ENCODE results near the gene SHE.

SHE gene

DNA sequence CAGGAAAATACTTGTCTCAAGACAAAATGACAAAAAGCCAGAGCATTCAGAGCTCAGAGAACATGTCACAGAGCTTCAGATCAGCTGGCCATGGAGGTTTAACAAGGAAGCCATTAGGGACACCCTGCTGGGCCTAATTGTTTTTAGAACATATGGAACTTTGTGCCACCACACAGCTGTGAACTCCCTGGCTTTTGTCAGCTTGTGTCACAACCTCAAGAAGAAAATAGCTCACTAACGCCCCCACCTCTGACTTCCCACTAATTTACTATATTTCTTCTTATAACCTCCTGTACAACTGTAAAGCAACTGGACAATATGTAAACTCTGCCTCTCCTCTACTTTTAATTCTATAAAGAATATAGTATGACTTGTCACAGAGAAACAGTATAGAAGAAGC is 21.2 kb downstream of the SHE start:
- in situ Hi-C loops (cut with MboI; ENCODE audit: low sequenced_read_pairs): no loop called here

DNA sequence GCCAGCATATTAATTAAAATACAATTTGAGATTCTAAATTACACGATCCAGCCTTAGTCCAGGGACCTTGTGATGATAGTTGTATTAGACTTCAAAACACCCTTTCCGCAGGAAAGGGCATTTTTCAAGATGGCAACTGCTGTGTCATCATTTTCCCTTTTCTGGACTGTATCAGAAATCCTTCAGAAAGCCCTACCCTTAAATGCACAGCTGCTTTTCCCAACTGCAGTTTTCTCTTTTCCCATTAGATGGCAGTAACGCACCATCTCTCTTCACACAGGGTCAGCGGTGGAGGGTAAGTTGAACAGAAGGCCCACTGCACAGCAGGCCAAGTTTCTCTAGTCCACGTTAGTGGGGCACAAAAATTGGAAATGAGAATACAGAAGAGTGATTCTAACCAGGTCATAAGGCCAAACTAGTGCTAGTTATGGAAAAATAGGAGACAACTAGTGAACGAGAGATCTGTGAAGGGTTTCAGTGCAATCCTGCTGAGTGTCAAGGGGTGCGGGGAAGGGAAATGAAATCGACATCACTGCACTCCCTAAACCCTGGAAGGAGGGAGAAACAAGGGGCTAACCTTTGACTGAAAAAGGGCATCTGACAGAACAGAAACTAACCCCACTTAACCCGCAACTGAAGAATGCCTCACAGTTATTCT is 22.3 kb downstream of the SHE start:
- in situ Hi-C loops (cut with MboI; ENCODE audit: low sequenced_read_pairs): no loop called here

DNA sequence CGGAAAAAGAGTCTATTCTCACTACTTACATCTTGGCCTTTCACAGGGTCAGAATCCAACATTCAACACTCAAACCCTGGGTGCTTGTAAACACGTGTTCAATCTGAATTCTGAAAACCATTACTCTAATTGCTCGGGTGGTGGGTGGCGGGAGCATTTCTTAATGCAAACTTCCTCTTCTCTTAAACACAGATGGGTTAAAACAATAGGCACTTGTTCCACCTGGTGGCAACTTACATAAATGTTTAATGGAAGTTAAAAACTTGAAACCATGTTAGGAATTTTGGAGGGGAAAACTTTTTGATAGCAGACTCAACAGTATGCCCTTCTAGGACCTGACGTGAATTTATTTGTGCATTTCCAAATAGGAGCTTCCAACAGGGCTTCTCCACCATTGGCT is 23.6 kb downstream of the SHE start:
- in situ Hi-C loops (cut with MboI; ENCODE audit: low sequenced_read_pairs): no loop called here

DNA sequence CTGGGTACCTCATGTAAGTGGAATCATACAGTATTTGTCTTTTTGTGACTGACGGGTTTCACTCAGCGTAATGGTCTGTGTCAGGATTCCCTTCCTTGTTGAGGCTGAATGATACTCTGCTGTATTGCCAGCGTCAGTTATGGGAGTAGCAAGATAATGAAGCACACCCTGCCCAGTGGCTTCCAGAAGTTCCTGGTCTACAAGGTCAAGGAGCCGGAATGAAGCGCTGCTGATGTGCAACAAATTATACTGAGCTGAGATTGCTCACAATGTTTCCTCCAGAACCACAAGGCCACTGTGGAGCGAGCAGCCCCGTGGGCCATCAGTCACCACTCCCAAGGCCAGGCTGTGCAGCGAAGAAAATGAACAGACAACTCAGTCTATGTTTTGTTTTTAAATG is 24.2 kb downstream of the SHE start:
- in situ Hi-C loops (cut with MboI; ENCODE audit: low sequenced_read_pairs): no loop called here

GRCh38 chr1:154476791-154477190 is 25.4 kb downstream of the SHE start:
- in situ Hi-C loops (cut with MboI; ENCODE audit: low sequenced_read_pairs): no loop called here

GRCh38 chr1:154474802-154475201 is 27.4 kb downstream of the SHE start:
- in situ Hi-C loops (cut with MboI; ENCODE audit: low sequenced_read_pairs): no loop called here

DNA sequence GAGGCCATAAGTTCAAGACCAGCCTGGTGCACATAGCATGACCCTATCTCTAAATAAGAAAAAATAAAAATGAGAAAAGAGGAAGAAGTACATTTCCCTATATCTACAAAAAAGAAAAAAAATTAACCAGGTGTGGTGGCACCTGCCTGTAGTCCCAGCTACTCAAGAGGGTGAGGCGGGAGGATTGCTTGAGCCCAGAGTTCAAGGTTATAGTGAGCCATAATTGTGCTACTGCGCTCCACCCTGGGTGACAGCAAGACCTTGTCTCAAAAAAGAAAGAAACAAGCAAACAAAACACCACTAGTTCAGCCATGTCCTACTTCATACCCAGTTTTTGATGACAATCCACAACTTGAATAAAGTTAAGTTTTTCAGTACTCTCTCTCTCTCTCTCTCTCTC is 30.9 kb downstream of the SHE start:
- in situ Hi-C loops (cut with MboI; ENCODE audit: low sequenced_read_pairs): no loop called here

DNA sequence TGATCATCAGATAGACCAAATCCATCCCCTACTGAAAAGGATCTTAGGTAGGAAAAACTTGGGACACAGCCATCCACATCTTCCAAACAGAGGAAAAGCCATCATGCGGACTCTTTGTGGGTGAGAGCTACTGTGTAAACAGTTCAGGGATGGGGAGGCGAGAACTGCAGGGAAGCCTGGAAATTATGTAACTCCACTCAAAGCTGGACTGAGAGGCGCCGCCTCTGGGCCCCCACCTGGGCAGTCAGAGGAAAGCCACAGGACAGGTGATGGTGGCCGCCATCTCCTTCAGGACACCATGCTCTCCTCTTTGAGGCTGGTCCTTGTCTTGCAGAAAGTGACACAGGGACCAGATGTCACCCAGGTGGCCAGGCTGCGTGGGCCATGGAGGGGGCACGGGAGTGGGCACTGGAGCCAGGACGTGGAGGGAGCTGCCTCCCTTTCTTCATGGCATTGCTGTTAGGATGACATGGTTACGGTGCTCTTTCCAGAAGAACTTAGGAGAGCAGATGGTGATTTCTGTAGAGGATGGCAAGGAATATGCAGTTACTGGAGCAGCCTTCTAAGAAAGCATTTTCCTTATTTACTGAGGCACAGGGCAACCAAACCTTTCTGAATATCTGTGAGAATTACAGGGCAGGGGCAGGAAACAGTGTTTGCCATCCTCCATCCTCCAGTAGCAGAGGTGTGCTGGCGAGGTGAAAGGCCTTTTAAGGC is 32.2 kb downstream of the SHE start:
- in situ Hi-C loops (cut with MboI; ENCODE audit: low sequenced_read_pairs): no loop called here

DNA sequence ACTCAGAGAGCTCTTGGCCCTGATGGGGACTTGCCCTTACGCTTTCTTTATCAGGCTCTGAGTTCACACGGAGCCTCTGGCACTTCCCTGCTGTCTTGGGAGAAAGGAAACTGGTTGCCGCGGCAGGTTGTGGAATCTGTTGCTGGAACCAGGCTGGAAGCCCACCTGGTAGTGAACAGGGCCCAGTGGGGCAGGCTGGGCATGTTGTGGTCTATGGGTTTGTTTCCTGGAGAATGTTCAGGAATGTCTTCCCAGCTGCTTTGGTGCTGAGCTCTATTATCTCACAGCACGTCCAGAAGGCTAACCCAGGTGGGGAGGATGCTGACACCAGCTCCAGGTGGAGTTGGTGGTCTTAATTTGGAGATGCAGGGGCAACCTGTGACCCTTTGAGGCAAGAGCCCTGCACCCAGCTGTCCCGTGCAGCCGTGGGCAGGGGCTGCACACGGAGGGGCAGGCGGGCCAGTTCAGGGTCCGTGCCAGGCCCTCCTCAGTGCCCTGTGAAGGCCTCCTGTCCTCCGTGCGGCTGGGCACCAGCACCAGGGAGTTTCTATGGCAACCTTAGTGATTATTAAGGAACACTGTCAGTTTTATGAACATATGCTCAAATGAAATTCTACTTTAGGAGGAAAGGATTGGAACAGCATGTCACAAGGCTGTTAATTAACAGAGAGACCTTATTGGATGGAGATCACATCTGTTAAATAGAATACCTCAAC is 33.5 kb downstream of the SHE start:
- in situ Hi-C loops (cut with MboI; ENCODE audit: low sequenced_read_pairs): no loop called here

DNA sequence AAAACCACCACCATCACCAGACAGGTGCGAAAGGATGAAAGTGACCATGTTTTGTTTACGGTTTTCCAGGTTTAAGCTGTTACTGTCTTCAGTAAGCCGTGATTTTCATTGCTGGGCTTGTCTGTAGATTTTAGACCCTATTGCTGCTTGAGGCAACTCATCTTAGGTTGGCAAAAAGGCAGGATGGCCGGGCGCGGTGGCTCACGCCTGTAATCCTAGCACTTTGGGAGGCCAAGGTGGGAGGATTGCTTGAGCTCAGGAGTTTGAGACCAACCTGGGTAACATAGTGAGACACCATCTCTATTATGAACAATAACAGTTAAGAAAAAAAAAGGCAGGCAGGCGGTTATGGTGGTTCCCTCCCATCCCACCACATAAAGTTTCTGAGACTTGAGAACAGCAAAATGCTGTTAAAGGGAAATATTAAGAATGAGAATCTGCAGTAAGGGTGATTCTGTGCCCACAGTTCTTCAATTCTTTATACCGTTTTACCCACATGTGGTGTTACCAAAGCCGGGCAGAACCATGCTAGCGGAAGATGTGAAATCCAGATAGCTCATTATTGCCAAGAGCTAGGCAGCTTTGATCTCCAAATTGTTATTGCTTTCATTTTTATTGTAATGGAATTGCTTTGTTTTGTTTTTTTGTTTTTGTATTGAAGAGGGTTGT is 34.6 kb downstream of the SHE start:
- in situ Hi-C loops (cut with MboI; ENCODE audit: low sequenced_read_pairs): no loop called here

DNA sequence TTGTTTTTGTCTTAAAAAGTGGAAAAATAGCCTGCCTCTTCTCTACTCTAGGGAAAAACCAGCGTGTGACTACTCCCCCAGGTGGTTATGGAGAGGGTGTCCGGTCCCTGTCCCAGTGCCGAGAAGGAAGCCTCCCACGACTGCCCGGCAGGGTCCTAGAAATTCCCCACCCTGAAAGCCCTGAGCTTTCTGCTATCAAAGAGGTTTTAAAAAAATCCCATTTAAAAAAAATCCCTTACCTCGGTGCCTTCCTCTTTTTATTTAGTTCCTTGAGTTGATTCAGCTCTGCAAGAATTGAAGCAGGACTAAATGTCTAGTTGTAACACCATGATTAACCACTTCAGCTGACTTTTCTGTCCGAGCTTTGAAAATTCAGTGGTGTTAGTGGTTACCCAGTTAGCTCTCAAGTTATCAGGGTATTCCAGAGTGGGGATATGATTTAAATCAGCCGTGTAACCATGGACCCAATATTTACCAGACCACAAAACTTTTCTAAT is 35.2 kb downstream of the SHE start:
- in situ Hi-C loops (cut with MboI; ENCODE audit: low sequenced_read_pairs): no loop called here

GRCh38 chr1:154466206-154466605 is 36.0 kb downstream of the SHE start:
- in situ Hi-C loops (cut with MboI; ENCODE audit: low sequenced_read_pairs): no loop called here

DNA sequence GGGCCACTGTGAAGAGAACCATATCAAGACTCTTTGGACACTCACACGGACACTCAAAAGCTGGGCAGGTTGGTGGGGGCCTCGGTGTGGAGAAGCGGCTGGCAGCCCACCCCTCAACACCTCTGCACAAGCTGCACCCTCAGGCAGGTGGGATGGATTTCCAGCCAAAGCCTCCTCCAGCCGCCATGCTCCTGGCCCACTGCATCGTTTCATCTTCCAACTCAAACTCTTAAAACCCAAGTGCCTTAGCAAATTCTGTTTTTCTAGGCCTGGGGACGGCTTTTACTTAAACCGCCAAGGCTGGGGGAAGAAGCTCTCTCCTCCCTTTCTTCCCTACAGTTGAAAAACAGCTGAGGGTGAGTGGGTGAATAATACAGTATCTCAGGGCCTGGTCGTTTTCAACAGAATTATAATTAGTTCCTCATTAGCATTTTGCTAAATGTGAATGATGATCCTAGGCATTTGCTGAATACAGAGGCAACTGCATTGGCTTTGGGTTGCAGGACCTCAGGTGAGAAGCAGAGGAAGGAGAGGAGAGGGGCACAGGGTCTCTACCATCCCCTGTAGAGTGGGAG is 36.5 kb downstream of the SHE start:
- in situ Hi-C loops (cut with MboI; ENCODE audit: low sequenced_read_pairs): no loop called here

DNA sequence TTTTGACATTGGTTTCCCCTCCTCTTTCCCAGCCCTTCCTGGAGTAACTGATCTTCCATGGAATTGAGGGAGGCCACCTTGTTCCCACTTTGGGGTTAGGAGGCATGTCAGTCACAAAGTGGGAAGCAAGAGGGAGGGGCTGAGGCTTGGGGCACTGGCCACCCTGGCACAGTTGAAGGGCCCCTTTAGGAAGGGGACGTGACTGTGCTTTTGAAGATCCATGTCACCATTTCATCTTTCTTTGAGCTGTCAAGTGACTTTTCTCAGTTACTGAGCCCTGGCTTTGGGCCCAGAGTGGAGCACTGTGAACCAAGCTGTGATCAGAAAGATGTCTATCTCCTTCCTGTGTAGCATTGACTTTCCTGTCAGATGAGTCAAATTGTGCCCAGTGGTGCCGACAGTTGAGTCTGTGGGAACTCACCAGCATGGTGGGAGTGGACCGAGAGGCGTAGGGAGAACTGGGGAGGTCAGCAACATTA is 38.7 kb downstream of the SHE start:
- in situ Hi-C loops (cut with MboI; ENCODE audit: low sequenced_read_pairs): no loop called here

- in situ Hi-C loops (cut with MboI; ENCODE audit: low sequenced_read_pairs): no loop called here
Observed at GRCh38 chr1:154460695-154461260, 41.4 kb downstream of the SHE start.

GRCh38 chr1:154459080-154459479 is 43.1 kb downstream of the SHE start:
- in situ Hi-C loops (cut with MboI; ENCODE audit: low sequenced_read_pairs): no loop called here

DNA sequence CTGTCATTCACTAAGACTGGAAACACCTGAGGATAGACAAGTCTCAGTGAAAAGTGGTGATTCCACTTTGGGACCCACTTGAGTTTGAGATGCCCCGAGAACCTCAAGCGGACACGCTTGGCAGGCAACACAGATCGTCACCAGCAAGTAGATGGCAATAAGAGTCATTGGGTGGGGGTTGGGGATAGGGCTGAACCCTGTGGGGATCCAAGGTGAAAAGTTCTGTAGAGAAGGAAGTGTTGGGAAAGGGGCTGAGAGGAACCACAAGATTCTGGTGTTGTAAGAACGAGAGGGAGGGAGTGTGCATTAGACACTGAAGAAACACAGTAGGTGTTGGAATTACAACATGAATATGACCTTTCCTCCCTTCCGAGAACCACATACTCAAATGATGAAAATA is 45.6 kb downstream of the SHE start:
- in situ Hi-C loops (cut with MboI; ENCODE audit: low sequenced_read_pairs): no loop called here

GRCh38 chr1:154454386-154455120 is 47.7 kb downstream of the SHE start:
- in situ Hi-C loops (cut with MboI; ENCODE audit: low sequenced_read_pairs): no loop called here

DNA sequence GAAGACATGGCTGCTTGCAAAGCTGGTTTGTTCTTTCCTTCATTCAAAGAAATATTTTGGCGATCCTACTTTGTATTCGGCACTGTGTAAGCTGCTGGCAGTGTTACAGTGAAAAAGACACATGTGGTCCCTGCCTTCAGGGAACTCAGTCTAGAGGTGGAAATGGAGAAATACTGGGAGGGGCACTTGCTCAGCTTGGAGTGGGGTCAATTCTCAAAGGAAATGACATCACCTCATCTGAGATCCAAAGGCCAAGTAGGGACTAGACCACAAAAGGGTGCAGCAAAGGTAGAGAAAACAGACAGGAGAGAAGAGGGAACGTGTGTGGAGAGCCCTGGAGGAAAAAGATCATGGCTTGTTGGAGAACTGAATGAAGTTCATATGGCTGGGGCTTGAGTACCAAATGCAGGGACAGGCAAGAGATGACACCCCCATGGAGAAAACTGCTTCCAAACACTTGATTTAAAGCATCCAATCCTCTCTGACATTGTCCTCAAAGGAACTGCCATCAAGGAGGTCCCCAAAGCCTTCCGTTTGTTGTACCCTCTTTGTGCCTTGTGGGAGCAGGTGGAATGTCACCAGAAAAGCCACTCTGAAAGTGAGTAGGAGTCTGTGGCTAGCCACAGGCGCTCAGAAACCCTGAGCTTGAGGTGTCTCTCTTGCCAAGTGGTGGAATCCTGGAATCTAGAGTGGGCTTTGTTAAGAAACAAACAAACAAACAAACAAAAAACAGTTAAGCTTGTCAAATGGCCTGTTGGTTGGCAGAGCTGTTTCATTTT is 48.4 kb downstream of the SHE start:
- in situ Hi-C loops (cut with MboI; ENCODE audit: low sequenced_read_pairs): no loop called here
